HG03135 (cell line): Measurements from ENCODE around the gene ERP44.

Experiments used
- ATAC-seq: cut with Tn5 transposase; IDR thresholded peaks from one replicate; pipeline ENCODE4 v1.9.1; 2021; ENCODE audit warnings: mild to moderate bottlenecking, moderate library complexity; ENCODE audit not compliant: unreplicated experiment

The ERP44 gene

GRCh38 chr9:99954819-99955218 lies 144.0 kb downstream of the ERP44 start:
- ATAC-seq: no peak

GRCh38 chr9:99953861-99954507 lies 144.8 kb downstream of the ERP44 start:
- no peak for ATAC-seq

GRCh38 chr9:99948896-99949295 lies 149.9 kb downstream of the ERP44 start:
- ATAC-seq: no peak

DNA sequence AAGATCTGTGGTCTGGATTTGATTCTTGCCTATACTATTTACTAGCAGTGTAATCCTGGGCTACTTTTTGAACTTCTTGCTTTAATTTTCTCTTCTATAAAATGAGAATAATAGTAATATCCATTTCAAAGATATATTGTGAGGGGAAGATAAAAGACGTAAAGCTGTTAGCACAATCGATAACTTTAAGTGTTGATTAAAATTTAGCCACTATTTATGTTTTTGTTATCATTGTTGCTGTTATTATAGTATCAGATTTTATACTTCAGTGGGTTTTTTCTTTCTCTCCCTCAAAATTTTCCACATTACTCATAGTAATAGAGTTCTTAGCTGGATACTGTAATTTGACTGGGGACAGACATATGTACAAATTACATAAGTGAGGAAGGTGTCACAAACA lies 150.3 kb downstream of the ERP44 start:
- no peak for ATAC-seq

- no peak for ATAC-seq
Measured at GRCh38 chr9:99947395-99947794, 151.4 kb downstream of the ERP44 start.

DNA sequence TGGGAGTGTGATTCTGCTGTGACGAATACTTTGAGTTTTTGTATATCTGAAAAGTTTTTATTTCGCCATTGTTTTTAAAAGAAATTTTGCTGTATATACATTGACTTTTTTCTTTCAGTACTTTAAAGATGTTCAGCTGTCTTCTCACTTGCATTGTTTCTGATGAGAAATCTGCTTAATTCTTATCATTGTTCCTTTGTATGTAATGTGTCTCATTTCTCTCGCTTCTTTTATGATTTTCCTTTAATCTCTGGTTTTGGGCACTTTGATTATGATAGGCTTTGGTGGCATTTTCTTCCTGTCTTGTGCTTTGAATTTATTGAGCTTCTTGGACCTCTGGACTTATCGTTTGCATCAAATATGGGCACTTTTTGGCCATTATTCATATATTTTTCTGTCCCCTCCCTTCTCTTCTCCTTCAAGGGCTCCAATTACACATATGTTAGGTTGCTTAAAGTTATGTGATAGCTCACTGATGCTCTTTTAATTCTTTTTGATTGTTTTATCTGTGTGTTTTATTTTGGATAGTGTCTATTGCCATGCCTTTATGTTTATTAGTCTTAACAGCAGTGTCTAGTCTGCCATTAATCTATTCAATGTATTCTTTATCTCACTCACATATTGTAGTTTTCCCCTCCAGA lies 161.7 kb downstream of the ERP44 start:
- ATAC-seq: no peak

DNA sequence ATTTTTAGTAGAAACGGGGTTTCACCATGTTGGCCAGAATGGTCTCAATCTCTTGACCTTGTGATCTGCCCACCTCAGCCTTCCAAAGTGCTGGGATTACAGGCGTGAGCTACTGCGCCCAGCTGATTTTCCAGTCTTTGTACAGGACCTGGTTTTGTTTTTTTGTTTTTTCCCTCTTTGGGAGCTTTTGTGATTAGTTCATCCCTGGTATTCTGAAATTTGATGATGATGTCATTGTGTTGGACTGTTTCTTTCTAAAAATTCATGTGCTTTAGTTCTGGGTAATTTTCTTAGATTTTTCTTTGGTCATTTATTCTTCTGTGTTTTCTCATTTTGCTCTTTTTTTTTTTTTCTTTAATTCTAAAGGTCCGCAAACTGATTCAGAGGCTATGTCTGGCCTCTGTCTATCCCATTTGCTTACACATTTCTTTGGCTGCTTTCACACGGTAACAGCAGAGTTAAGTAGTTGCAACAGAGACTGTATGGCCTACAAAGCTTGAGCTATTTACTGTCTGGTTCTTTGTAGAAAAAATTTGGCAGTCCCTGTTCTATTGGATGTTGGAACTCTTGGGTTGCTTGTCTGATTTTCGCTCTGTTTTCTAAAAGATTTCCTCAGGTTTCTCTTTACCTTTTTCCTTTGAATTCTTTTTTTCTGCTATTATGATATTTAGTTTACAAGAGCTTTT lies 167.5 kb downstream of the ERP44 start:
- ATAC-seq: no peak

DNA sequence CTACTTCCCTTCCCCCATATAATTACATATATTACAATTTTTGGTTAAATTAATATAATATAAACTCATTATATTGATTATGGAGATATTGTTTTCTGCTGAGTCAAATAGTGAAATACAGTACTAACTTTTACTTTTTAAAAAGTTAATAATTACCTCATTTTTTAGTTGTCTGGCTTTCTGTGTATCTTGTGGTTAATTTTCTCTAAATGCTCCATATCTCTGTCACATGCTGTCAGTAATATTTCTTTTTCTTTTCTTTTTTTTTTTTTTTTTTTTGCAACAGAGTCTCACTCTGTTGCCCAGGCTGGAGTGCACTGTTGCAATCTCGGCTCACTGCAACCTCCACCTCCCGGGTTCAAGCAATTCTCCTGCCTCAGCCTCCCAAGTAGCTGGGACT lies 169.1 kb downstream of the ERP44 start:
- no peak for ATAC-seq
